Stimulated activated CD4-positive, alpha-beta T cell treated with anti-CD3 and anti-CD28 coated beads, Interleukin-15, amount 100 ng/mL, for 48 hours (primary cell): Measurements from ENCODE around the gene KLHL1.

Source experiments
- DNase-seq, 2 donors: peaks; one replicate each; pipeline ENCODE4 v3.0.0-alpha.2; 2020; ENCODE audit warnings: low read depth in 2 of 2

Gene KLHL1

DNA sequence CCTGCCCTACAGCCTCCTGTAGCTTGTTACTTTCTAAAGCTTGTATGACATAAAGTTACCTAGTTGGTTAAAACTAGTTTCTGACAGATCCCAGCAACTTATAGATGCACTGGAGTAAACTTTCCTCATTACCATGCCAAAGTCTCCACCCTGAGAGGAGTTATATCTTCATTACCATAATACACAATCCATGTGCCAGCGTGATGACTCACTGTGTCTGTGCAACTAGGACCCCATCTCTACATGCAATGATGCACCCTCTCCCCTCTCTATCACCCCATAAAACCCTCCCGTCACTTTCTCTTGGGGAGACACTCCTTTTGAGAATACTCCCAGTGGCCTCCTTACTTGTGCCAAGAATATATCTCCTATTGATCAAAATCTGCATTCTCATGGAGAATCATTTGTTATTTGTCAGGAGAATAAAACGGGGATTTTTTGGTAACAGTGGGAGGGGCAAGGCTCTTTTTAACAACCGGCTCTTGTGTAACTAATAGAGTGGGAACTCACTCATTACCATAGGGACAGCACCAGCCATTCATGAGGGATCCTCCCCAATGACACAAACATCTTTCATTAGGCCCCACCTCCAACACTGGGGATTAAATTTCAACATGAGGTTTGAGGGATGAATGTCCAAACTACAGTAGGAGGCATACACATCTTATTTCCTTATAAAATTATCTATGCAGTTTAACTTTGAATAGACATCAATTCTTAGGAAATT, 235.8 kb downstream of the KLHL1 start:
- no peak for DNase-seq

GRCh38 chr13:69866555-69866954, 241.7 kb downstream of the KLHL1 start:
- no peak for DNase-seq

GRCh38 chr13:69857183-69857821, 250.9 kb downstream of the KLHL1 start:
- DNase-seq: no peak

GRCh38 chr13:69856331-69856730, 251.9 kb downstream of the KLHL1 start:
- DNase-seq: no peak

- DNase-seq: no peak
Measured at GRCh38 chr13:69828527-69828926, 279.7 kb downstream of the KLHL1 start.

DNA sequence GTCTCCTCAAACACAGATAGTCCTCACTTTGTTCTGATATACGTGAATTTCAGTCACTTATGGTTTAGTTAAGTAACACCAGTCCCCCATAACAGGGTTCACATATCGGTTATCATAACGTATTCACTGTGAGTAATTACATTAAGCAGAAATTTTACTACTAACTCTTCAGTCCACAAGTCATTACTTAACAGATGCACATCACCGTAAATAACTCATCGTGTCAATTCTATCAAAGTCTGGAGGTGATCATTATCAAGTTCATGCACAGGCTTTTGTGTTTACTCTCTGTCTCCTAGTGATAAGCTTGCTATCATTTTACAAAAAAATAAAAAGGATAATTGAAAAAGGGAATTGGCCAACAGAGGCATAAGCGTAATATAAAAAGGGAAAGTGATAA, 288.1 kb downstream of the KLHL1 start:
- no peak for DNase-seq

DNA sequence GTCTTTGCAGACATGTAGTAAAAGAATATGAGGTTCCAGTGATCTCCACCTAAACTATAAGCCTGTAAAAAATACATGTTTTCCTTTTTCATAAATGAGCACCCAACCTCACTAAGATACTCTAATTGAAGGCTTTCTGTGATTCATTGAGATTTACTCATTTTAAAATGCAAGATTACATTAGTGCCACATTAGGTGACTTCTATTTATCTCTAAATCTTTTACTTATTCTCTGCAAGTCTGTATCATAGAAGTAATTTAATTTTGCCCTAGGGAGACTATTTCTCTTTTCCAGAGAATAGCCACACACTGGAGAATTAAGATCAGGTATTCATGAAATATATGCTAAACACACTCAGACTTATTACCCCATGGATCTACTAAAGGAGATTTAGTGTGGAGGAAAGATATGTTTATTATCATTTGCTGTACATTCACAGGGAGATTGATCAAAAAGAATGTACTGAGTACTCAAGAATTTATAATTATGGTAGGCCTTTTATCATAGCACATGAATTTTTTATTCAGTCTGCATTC, 290.9 kb downstream of the KLHL1 start:
- DNase-seq: no peak

- DNase-seq: no peak
Measured at GRCh38 chr13:69809152-69809551, 299.1 kb downstream of the KLHL1 start.

DNA sequence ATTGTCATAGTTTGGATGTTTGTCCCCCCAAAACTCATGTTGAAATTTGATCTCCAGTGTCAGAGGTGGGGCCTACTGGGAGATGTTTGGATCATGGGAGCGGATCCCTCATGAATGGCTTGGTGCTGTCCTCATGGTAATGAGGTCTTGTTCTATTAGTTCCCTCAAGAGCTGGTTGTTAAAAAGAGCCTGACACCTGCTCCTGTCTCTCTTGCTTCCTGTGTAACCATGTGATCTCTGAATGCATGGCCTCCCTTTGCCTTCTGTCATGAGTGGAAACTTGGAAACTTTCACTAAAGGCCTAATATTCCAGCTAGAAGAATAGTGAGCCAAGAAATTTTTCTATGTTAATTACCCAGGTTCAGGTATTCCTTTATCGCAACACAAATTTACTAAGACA, 312.0 kb downstream of the KLHL1 start:
- DNase-seq: no peak

DNA sequence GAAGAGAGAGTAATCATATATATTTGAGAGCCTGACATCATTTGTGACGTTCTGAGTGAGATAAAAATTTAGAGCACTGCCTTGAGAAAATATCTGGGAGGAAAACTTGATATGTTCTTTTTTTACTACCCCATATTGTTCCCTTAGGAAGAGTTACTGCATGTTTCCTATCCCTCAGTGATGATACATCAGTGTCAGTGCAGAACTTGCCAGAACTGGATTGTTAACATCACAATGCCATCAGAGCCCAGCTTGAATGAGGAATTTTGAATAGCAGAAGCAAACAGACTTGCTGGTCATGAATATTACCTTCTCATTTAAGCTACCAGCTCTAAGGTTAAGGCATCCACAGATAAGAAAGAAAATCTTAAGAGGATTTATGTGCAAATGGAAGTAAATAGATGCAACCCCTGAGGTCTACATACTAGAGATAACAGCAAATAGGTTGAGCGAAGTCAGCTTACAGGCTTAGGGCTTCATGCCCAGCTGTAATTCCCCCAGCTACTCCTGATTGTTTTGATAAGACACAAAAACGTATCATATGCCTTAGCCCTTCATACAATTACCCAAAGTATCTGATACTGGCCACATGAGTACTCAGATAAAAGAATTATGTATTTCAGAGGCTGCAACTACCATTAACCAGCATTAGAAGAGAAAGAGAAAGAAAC, 314.3 kb downstream of the KLHL1 start:
- DNase-seq: no peak

DNA sequence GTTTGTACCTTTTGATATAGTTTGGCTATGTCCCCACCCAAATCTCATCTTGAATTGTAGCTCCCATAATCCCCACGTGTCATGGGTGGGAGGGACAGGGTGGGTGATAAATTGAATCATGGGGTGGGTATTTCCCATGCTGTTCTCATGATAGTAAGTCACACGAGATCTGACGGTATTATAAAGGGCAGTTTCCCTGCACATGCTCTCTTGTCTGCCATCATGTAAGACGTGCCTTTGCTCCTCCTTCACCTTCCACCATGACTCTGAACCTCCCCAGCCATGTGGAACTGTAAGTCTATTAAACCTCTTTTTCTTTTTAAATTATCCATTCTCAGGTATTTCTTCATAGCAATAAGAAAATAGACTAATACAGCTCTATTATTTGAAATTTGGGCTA, 331.3 kb downstream of the KLHL1 start:
- DNase-seq: no peak

DNA sequence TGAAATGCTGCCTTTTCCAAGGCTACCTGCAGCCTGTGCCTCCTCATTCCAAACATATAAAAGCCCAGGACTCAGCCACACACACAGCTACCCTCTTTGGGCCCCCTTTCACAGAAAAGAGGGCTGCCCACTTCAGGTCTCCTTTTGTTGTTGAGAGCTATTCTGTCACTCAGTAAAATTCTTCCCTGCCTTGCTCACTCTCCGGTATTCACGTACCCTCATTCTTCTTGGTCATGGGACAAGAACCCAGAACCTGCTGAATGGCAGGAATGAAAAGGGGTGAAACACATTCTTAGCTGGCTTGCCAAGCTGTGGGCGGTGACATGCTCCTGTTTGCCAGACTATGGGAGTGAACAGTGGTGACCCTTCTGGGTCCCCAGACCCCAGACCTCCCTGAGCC, 338.6 kb downstream of the KLHL1 start:
- DNase-seq: no peak

- DNase-seq: no peak
Measured at GRCh38 chr13:69761581-69761980, 346.7 kb downstream of the KLHL1 start.

GRCh38 chr13:69755101-69755500, 353.2 kb downstream of the KLHL1 start:
- no peak for DNase-seq

DNA sequence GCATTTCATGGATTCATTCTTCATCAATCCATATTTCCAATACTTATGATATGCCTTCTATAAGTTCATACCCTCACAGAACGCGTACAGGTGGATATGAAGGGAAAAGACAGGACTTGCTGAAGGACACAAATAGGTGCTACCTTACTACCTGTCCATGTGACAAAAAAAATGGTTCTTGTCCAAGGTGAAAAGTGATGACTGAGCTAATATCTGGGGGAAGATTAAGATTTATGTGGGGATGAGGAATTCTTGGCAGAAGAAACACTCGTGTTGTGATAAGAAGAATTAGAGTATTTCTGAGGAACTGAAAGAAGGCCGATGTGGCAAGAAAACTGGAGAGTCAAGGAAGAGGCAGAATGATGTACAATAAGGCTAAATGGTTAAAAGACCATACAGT, 357.0 kb downstream of the KLHL1 start:
- DNase-seq: no peak

GRCh38 chr13:69737129-69737935, 370.9 kb downstream of the KLHL1 start:
- no peak for DNase-seq

DNA sequence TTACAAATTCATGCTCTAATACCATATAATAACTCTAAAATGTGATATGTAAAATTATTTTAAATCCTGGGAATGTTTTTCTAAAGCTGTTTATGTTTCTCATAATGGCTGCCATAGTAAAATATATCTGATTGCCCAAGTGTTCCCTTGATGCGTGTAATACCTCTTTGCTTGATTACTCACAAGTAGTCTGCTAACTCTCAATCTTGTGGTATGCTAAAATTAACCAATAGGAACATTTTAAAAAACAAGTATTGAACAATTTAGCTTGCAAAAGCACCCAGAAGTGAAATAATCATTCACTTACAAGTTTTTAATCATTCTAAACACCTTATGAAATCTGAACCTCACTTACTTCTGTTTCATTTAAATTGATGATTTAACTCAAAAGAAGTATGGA, 386.6 kb downstream of the KLHL1 start:
- no peak for DNase-seq

DNA sequence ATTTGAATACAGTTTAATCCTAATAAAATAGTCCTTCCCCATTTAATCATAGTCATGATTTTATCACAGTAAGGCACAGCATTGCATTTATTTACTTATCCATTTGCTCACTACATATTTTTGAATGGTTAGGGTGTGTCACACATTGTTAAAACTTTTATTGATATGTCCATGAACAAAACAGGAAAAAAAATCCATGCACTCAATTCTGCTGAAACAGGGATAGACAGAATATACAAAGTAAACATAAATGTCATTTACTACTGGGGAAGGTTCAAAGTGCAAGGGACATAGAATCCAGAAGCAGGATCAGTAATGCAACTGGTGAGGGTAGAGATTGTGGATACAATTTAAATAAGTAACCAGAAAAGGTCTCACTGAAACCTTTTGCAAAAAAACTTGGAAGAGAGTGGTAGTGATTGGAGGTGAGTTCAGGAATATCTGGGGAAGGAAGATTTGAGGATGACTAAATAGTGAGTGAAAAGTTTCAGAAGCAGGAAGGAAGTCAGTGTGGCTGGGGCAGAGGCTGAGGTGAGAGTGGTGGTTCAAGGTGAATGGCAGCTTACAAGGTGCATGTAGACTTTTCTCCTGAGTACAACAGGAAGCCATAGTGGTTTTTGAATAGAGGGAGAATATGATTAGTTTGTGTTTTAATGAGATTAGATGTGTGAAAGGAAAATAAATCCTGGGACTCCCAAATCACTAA, 387.8 kb downstream of the KLHL1 start:
- no peak for DNase-seq

DNA sequence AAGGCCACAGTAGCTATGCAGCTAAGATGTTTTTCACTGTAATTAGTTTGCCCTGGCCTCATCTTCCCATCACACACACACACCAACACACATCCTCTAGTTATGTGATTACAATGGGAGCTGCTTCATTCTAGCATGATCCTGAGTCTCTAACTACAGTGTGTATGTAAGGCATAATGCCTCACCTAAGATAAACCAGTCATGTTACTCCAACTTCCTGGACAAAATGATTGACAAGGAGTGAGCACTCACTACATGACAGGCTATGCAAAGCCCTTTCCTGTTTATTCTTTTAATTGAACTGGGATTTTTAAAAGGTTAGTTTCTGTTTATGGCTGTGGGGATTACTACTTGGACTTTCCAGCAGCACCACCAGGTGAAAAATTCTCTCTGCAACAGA, 401.4 kb downstream of the KLHL1 start:
- DNase-seq: no peak

DNA sequence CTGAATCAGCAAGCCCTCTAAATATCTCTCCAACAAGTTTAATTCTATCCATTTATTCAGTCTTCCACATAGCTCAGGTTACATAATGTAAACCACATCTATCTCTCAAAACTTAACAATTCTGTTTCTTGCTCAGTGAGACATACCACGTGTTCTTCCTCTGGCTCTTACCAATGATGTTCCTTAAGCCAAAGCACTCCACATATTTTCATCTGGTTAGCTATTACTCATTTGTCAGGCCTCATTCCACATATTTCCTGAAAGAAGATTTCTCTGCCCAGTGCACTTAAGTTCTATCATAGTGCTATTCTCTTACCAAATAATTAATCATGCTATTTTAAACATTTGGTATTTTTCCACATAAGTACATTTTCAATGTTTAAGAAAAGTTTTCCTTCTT, 403.9 kb downstream of the KLHL1 start:
- no peak for DNase-seq

GRCh38 chr13:69690999-69691398, 417.3 kb downstream of the KLHL1 start:
- no peak for DNase-seq
